SU-DHL-6 (cell line): ENCODE results near the gene NUP58.

ENCODE experiments used
- H2AFZ ChIP-seq: fragments of 200-600 bp; sonication (generic); 2 replicates; pipeline ENCODE4 v1.6.1; 2014; ENCODE audit warnings: low read depth, mild to moderate bottlenecking, moderate library complexity, mixed read lengths, antibody characterized with exemption, low read length; ENCODE audit not compliant: severe bottlenecking
- H3F3A ChIP-seq: fragments of 200-600 bp; shearing (Covaris generic); 2 replicates; pipeline ENCODE4 v1.6.0; 2016; ENCODE audit warnings: antibody characterized with exemption, mild to moderate bottlenecking; ENCODE audit not compliant: insufficient read depth
- H3K27ac ChIP-seq: fragments of 200-600 bp; sonication (generic); 2 replicates; pipeline ENCODE4 v1.5.1; 2016; ENCODE audit warnings: low read depth, mild to moderate bottlenecking, low read length, moderate library complexity, mixed read lengths
- H3K27me3 ChIP-seq: fragments of 200-600 bp; sonication (generic), shearing (Covaris generic); 2 replicates; pipeline ENCODE4 v1.6.0; 2014; ENCODE audit warnings: mild to moderate bottlenecking, low read length
- H3K36me3 ChIP-seq: fragments of 200-600 bp; sonication (generic); 2 replicates; pipeline ENCODE4 v1.6.1; 2014; ENCODE audit warnings: mild to moderate bottlenecking, low read length, mixed read lengths
- H3K4me2 ChIP-seq: fragments of 300-600, 200-600 bp; shearing (Covaris generic), sonication (generic); 2 replicates; pipeline ENCODE4 v1.6.0; 2014; ENCODE audit warnings: low read length, low read depth, mild to moderate bottlenecking; ENCODE audit not compliant: poor library complexity, severe bottlenecking
- H3K4me3 ChIP-seq: fragments of 200-600 bp; sonication (generic); 2 replicates; pipeline ENCODE4 v1.5.1; 2014; ENCODE audit warnings: antibody characterized with exemption, low read length, mild to moderate bottlenecking, mixed read lengths; ENCODE audit not compliant: insufficient read depth, poor library complexity, severe bottlenecking
- H3K79me2 ChIP-seq: fragments of 200-600 bp; sonication (generic); 2 replicates; pipeline ENCODE4 v1.6.1; 2014; ENCODE audit warnings: mild to moderate bottlenecking, low read length, moderate library complexity; ENCODE audit not compliant: insufficient read depth
- H3K9ac ChIP-seq: fragments of 200-600 bp; sonication (generic); 2 replicates; pipeline ENCODE4 v1.7.0; 2014; ENCODE audit warnings: mild to moderate bottlenecking, low read length
- H3K9me2 ChIP-seq: fragments of 200-600 bp; sonication (generic); replicated peaks from 2 replicates; pipeline ENCODE4 v1.6.1; 2014; ENCODE audit warnings: low read length; ENCODE audit not compliant: insufficient read depth
- H3K9me3 ChIP-seq: fragments of 200-600 bp; sonication (generic); 2 replicates; pipeline ENCODE4 v1.6.1; 2014; ENCODE audit warnings: low read length, mixed read lengths; ENCODE audit not compliant: insufficient read depth
- H4K20me1 ChIP-seq: fragments of 200-600 bp; sonication (generic); 2 replicates; pipeline ENCODE4 v1.6.1; 2014; ENCODE audit warnings: low read depth, mild to moderate bottlenecking, antibody characterized with exemption, low read length, moderate library complexity, mixed read lengths
- CTCF ChIP-seq: fragments of 200-600 bp; sonication (generic); IDR thresholded peaks from one replicate; pipeline ENCODE4 v1.5.1; 2017; ENCODE audit warnings: antibody characterized with exemption, mild to moderate bottlenecking, low read length, moderate library complexity; ENCODE audit not compliant: insufficient read depth, poor library complexity, severe bottlenecking
- EZH2phosphoT487 ChIP-seq: fragments of 200-600 bp; sonication (generic), shearing (Covaris generic); conservative IDR thresholded peaks from 2 replicates; pipeline ENCODE4 v1.6.1; 2018; ENCODE audit warnings: mild to moderate bottlenecking, antibody characterized with exemption, low read length, moderate library complexity, mixed read lengths

Gene NUP58

GRCh38 chr13:25281193-25281934 is 20.1 kb upstream of the NUP58 start:
- Histone ChIP-seq H3K36me3 (no peaks in the 10 kb centered on the region), H3K27ac (no peak overlapping the region), H3K4me2 (no peak overlapping the region), H3K9me3 (no peaks in the 10 kb centered on the region), H3K9me2 (no peaks in the 10 kb centered on the region), H3K9ac (no peak overlapping the region), H4K20me1 (no peaks in the 10 kb centered on the region; the same call in 1 of the 2 replicates), H2AFZ (no peak overlapping the region), H3K79me2 (peaks cover 87% of the 10 kb centered on the region), H3F3A (0 out of 2 replicates have a peak, but pooled peaks cover 3% of the 10 kb centered on the region), H3K4me3 (no peak overlapping the region), H3K27me3 (no peaks in the 10 kb centered on the region)
- TF ChIP-seq EZH2phosphoT487: no peak
- no peak for TF ChIP-seq CTCF

- Histone ChIP-seq H3K9me2 (no peaks in the 10 kb centered on the region), H3K9me3 (no peaks in the 10 kb centered on the region), H3K79me2 (peaks cover 86% of the 10 kb centered on the region), H3K36me3 (no peaks in the 10 kb centered on the region), H3K27me3 (no peaks in the 10 kb centered on the region), H3K27ac (no peak overlapping the region), H2AFZ (no peak overlapping the region), H3K4me2 (no peak overlapping the region), H3K4me3 (no peak overlapping the region), H3K9ac (no peak overlapping the region), H4K20me1 (no peaks in the 10 kb centered on the region; the same call in 1 of the 2 replicates), H3F3A (0 out of 2 replicates have a peak, but pooled peaks cover 6% of the 10 kb centered on the region)
- TF ChIP-seq CTCF (no peak), EZH2phosphoT487 (no peak)
These were observed 19.5 kb upstream of the NUP58 start for GRCh38 chr13:25281935-25282332.

GRCh38 chr13:25286308-25286968 is 15.0 kb upstream of the NUP58 start:
- Histone ChIP-seq H3K27ac (peak overlapping the region; percentile 84), H2AFZ (peak overlapping the region; percentile 45), H4K20me1 (no peaks in the 10 kb centered on the region; the same call in 1 of the 2 replicates), H3K4me3 (peak overlapping the region; percentile 68), H3K9me2 (no peaks in the 10 kb centered on the region), H3K9me3 (no peaks in the 10 kb centered on the region), H3K9ac (peak overlapping the region; percentile 85), H3K27me3 (no peaks in the 10 kb centered on the region), H3K79me2 (peaks cover 47% of the 10 kb centered on the region), H3F3A (peaks cover 6% of the 10 kb centered on the region; the same call in 1 of the 2 replicates), H3K4me2 (peak overlapping the region; percentile 64), H3K36me3 (no peaks in the 10 kb centered on the region)
- TF ChIP-seq CTCF (no peak), EZH2phosphoT487 (no peak)
